A549 (cell line): ENCODE data around the gene ZHX3. TPM values are rescaled to one million over a fixed set of nuclear protein-coding genes. Genes with fewer than 3 reads are reported as not detected.

Source experiments
- ATAC-seq, 2 experiments: fragments of 200-7000 bp in 1 of 2; fragments of >200 bp in 1 of 2; cut with Nextera tagmentation in 1 of 2; cut with Tn5 transposase in 1 of 2; 3 replicates each; pipeline versions ENCODE4 v1.8.0 to v1.9.1; 2018 to 2020; ENCODE audit warnings: mild to moderate bottlenecking in 1 of 2, moderate library complexity in 1 of 2
- CTCF ChIA-PET: fragments of 300-600 bp; sonication (Branson Sonifier 250); formaldehyde crosslinking; extraction: SDS; loops from one replicate; lab custom pipeline; 2021; ENCODE audit warnings: antibody characterized with exemption, inconsistent platforms; lab: Yijun Ruan, JAX
- POLR2A ChIA-PET: fragments of 350-600 bp; formaldehyde crosslinking; extraction: SDS; loops from one replicate; lab custom pipeline; 2021; ENCODE audit warnings: antibody characterized with exemption, inconsistent platforms; lab: Yijun Ruan, JAX
- DNase-seq, 2 experiments: peaks; one replicate each; pipeline versions ENCODE4 v3.0.0 to v3.0.0-alpha.2; 2011 to 2016; ENCODE audit warnings: low read depth in 1 of 2, low spot score in 1 of 2
- FAIRE-seq: peaks from 2 replicates; lab custom pipeline; 2011; peaks lifted over from hg19 to GRCh38; lab: Jason Lieb, UNC
- H3K27ac ChIP-seq, 2 experiments: fragments of >200 bp; sonication (Bioruptor Twin); formaldehyde crosslinking; 3 replicates each; pipeline ENCODE4 v1.5.1; 2016 to 2017
- H3K4me1 ChIP-seq: fragments of >200 bp; sonication (Bioruptor Twin); formaldehyde crosslinking; 3 replicates; pipeline ENCODE4 v1.6.1; 2016
- H3K4me2 ChIP-seq: fragments of >200 bp; sonication (Bioruptor Twin); formaldehyde crosslinking; 3 replicates; pipeline ENCODE4 v1.6.1; 2016
- H3K4me3 ChIP-seq: fragments of >200 bp; sonication (Bioruptor Twin); formaldehyde crosslinking; 3 replicates; pipeline ENCODE4 v1.5.1; 2016
- H3K9me3 ChIP-seq: fragments of >200 bp; sonication (Bioruptor Twin); formaldehyde crosslinking; 3 replicates; pipeline ENCODE4 v1.6.1; 2016
- CBX8 ChIP-seq: fragments of 200-600 bp; sonication (generic); IDR thresholded peaks from 2 replicates; pipeline ENCODE4 v1.6.1; 2016
- CEBPB ChIP-seq, 2 experiments: fragments of >200 bp in 1 of 2; sonication (Bioruptor Twin) in 1 of 2; formaldehyde crosslinking in 1 of 2; IDR thresholded peaks; 2 replicates each; pipeline ENCODE4 v1.6.1; 2012 to 2016
- EP300 ChIP-seq, 2 experiments: fragments of >200 bp; sonication (Bioruptor Twin); formaldehyde crosslinking; IDR thresholded peaks; 2 replicates in 1 of 2; 3 replicates in 1 of 2; pipeline ENCODE4 v1.6.1; 2016 to 2017
- FOSB ChIP-seq: fragments of 250-450 bp; sonication (Bioruptor Pico); IDR thresholded peaks from 2 replicates; pipeline ENCODE4 v1.5.0; 2020; ENCODE audit warnings: mild to moderate bottlenecking, moderate library complexity
- FOSL2 ChIP-seq, 2 experiments: fragments of 450-650 bp in 1 of 2; fragments of >200 bp in 1 of 2; sonication (Bioruptor Twin) in 1 of 2; formaldehyde crosslinking; IDR thresholded peaks; 2 replicates each; pipeline versions ENCODE4 v1.5.0 to v1.6.1; 2016 to 2020; ENCODE audit warnings: mild to moderate bottlenecking in 1 of 2, moderate library complexity in 1 of 2
- HDAC2 ChIP-seq: fragments of 200-600 bp; sonication (generic); IDR thresholded peaks from 2 replicates; pipeline ENCODE4 v1.6.1; 2016
- HOXB5 ChIP-seq: fragments of 250-450 bp; sonication (Bioruptor Pico); IDR thresholded peaks from 2 replicates; pipeline ENCODE4 v1.5.0; 2020; ENCODE audit warnings: mild to moderate bottlenecking, moderate library complexity
- JUN ChIP-seq, 2 experiments: fragments of >200 bp; sonication (Bioruptor Twin); formaldehyde crosslinking; IDR thresholded peaks; 2 replicates in 1 of 2; 3 replicates in 1 of 2; pipeline ENCODE4 v1.6.1; 2016 to 2017
- NPAS2 ChIP-seq: fragments of 250-450 bp; sonication (Bioruptor Pico); IDR thresholded peaks from 2 replicates; pipeline ENCODE4 v1.8.0; 2022; ENCODE audit warnings: mild to moderate bottlenecking, moderate library complexity, borderline replicate concordance
- NR3C1 ChIP-seq: fragments of >200 bp; sonication (Bioruptor Twin); formaldehyde crosslinking; IDR thresholded peaks from 3 replicates; pipeline ENCODE4 v1.6.1; 2017
- POLR2AphosphoS2 ChIP-seq: conservative IDR thresholded peaks from 2 replicates; pipeline ENCODE4 v1.6.1; 2012; ENCODE audit warnings: low read length, improper control_type of control experiment, inconsistent platforms
- RCOR1 ChIP-seq: fragments of 150-350 bp; IDR thresholded peaks from 2 replicates; pipeline ENCODE4 v1.6.1; 2014; ENCODE audit warnings: antibody characterized with exemption, low read length, low read depth
- SMC3 ChIP-seq: fragments of >200 bp; sonication (Bioruptor Twin); formaldehyde crosslinking; IDR thresholded peaks from 3 replicates; pipeline ENCODE4 v1.6.1; 2018; ENCODE audit warnings: inconsistent platforms
- SREBF2 ChIP-seq: fragments of 450-650 bp; IDR thresholded peaks from 2 replicates; pipeline ENCODE4 v1.6.1; 2014; ENCODE audit warnings: mild to moderate bottlenecking, moderate library complexity
- TP53 ChIP-seq: fragments of 250-450 bp; sonication (Bioruptor Pico); IDR thresholded peaks from 2 replicates; pipeline ENCODE4 v1.5.0; 2021; ENCODE audit warnings: mild to moderate bottlenecking, moderate library complexity
- WGBS: methylation state at CpG from one replicate; pipeline ENCODE4 v1.1.6; 2017; ENCODE audit errors: missing lambda C conversion rate; 5-methylcytosine and 5-hydroxymethylcytosine counted together
- polyA plus RNA-seq, 4 experiments: library from polyadenylated mRNA; depleted of rRNA in 3 of 4; stranded (reverse); fragments of >200 nt; fragmentation: RNase III in 1 of 4; extraction: RNeasy Plus Mini Kit Qiagen cat#74134 plus additional on column Dnase treatment in 1 of 4; gene quantifications; 2 replicates in 3 of 4; 3 replicates in 1 of 4; pipeline ENCODE4 v1.2.3, GENCODE V29; 2011 to 2017
- TF ChIP-seq, protein P1 (sequence below): fragments of 200-600 bp; sonication (generic); IDR thresholded peaks from 2 replicates; pipeline ENCODE4 v1.6.1; 2016; ENCODE audit warnings: antibody characterized with exemption, mild to moderate bottlenecking, moderate library complexity
- TF ChIP-seq, protein P2 (sequence below): fragments of >200 bp; sonication (Bioruptor Twin); formaldehyde crosslinking; IDR thresholded peaks from 3 replicates; pipeline ENCODE4 v1.5.1; 2016
- TF ChIP-seq, protein P3 (sequence below): IDR thresholded peaks from 2 replicates; pipeline ENCODE4 v1.6.1; 2012
- TF ChIP-seq, protein P4 (sequence below): fragments of 250-450 bp; sonication (Bioruptor Pico); IDR thresholded peaks from 2 replicates; pipeline ENCODE4 v1.5.0; 2020; ENCODE audit warnings: low read depth, mild to moderate bottlenecking, moderate library complexity

ZHX3 gene
- polyA plus RNA-seq, 2 of the 4 experiments (the other 2 are of a cell fraction) = 3.6 to 4.1 TPM

DNA sequence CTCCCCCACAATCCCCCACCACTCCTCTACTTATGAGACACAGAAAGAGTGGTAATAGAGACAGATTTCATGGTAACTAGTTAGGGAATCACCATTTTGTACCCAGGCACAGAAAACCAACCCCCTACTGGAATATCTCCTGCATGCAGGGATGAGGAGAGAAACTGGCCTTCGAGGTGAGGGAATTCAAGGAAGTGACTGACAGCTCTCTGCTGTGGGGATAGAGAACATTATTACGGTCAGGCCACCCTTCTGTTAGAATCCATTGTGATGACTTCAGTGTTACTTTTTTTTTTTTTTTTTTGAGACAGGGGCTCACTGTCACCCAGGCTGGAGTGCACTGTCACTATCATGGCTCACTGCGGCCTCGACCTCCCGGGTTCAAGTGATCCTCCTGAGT is 9.6 kb upstream of the ZHX3 start:
- no peak for FAIRE-seq
- POLR2A ChIA-PET = no interaction called here
- 88% methylated on average over 5 of the region's 5 CpGs for WGBS
- Histone ChIP-seq H3K4me1 (peaks cover 15% of the 10 kb centered on the region), H3K9me3 (no peaks in the 10 kb centered on the region), H3K4me3 (no peak overlapping the region), H3K27ac (no peak overlapping the region), H3K4me2 (no peak overlapping the region)
- TF ChIP-seq CBX8 (no peak), RCOR1 (no peak), EP300 (IDR thresholded peaks at IDR 0.05) (no peak), CEBPB (IDR thresholded peaks at IDR 0.05) (no peak)
- DNase-seq = no peak
- CTCF ChIA-PET = interaction anchor here (0.7 to 4.1 kb wide), 3 partner anchors 13 to 178 kb away, joined by 4 to 21 read pairs (median 12); partner anchors contain the start of gene LPIN3
- no peak for ATAC-seq

DNA sequence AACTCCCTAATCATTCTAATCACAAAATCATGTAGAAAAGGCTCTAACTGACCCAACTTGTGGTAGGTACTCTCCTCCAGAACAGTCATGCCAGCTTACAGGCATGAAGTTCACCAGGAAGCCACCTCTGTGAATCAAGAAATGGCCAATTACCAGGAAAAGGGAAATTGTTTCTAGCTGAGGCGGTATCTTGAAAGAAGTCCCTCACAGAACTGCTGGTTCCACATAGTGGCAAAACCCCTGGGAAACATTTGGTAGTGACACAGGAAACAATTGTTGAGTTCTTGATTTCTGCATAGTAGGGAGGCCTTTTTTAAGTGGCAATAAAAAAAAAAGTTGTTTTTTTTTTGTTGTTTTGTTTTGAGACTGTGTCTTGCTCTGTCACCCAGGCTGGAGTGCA is 3.4 kb upstream of the ZHX3 start:
- CTCF ChIA-PET = interaction anchor here (2.1 to 4.5 kb wide), 3 partner anchors 19 to 186 kb away, joined by 7 to 31 read pairs (median 12); partner anchors contain the start of gene LPIN3
- WGBS = 95% methylated on average over 1 of the region's 1 CpG
- H3K9me3 ChIP-seq = no peaks in the 10 kb centered on the region
- TF ChIP-seq, protein P1, sequence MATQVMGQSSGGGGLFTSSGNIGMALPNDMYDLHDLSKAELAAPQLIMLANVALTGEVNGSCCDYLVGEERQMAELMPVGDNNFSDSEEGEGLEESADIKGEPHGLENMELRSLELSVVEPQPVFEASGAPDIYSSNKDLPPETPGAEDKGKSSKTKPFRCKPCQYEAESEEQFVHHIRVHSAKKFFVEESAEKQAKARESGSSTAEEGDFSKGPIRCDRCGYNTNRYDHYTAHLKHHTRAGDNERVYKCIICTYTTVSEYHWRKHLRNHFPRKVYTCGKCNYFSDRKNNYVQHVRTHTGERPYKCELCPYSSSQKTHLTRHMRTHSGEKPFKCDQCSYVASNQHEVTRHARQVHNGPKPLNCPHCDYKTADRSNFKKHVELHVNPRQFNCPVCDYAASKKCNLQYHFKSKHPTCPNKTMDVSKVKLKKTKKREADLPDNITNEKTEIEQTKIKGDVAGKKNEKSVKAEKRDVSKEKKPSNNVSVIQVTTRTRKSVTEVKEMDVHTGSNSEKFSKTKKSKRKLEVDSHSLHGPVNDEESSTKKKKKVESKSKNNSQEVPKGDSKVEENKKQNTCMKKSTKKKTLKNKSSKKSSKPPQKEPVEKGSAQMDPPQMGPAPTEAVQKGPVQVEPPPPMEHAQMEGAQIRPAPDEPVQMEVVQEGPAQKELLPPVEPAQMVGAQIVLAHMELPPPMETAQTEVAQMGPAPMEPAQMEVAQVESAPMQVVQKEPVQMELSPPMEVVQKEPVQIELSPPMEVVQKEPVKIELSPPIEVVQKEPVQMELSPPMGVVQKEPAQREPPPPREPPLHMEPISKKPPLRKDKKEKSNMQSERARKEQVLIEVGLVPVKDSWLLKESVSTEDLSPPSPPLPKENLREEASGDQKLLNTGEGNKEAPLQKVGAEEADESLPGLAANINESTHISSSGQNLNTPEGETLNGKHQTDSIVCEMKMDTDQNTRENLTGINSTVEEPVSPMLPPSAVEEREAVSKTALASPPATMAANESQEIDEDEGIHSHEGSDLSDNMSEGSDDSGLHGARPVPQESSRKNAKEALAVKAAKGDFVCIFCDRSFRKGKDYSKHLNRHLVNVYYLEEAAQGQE = no peak
- TF ChIP-seq SREBF2 (no peak), NR3C1 (no peak), SMC3 (no peak), NPAS2 (CRISPR knock-in tag) (no peak), HOXB5 (CRISPR knock-in tag) (no peak), FOSB (CRISPR knock-in tag) (no peak), HDAC2 (no peak), FOSL2 (IDR thresholded peaks at IDR 0.05) (no peak), FOSL2 (CRISPR knock-in tag; IDR thresholded peaks at IDR 0.05) (no peak), JUN (IDR thresholded peaks at IDR 0.05) (no peak), TP53 (CRISPR knock-in tag) (no peak), POLR2AphosphoS2 (no peak)
- TF ChIP-seq, protein P2, sequence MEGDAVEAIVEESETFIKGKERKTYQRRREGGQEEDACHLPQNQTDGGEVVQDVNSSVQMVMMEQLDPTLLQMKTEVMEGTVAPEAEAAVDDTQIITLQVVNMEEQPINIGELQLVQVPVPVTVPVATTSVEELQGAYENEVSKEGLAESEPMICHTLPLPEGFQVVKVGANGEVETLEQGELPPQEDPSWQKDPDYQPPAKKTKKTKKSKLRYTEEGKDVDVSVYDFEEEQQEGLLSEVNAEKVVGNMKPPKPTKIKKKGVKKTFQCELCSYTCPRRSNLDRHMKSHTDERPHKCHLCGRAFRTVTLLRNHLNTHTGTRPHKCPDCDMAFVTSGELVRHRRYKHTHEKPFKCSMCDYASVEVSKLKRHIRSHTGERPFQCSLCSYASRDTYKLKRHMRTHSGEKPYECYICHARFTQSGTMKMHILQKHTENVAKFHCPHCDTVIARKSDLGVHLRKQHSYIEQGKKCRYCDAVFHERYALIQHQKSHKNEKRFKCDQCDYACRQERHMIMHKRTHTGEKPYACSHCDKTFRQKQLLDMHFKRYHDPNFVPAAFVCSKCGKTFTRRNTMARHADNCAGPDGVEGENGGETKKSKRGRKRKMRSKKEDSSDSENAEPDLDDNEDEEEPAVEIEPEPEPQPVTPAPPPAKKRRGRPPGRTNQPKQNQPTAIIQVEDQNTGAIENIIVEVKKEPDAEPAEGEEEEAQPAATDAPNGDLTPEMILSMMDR = no peak
- TF ChIP-seq, protein P3, sequence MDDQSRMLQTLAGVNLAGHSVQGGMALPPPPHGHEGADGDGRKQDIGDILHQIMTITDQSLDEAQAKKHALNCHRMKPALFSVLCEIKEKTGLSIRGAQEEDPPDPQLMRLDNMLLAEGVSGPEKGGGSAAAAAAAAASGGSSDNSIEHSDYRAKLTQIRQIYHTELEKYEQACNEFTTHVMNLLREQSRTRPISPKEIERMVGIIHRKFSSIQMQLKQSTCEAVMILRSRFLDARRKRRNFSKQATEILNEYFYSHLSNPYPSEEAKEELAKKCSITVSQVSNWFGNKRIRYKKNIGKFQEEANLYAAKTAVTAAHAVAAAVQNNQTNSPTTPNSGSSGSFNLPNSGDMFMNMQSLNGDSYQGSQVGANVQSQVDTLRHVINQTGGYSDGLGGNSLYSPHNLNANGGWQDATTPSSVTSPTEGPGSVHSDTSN = no peak
- TF ChIP-seq, protein P4, sequence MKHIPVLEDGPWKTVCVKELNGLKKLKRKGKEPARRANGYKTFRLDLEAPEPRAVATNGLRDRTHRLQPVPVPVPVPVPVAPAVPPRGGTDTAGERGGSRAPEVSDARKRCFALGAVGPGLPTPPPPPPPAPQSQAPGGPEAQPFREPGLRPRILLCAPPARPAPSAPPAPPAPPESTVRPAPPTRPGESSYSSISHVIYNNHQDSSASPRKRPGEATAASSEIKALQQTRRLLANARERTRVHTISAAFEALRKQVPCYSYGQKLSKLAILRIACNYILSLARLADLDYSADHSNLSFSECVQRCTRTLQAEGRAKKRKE (CRISPR knock-in tag) = no peak
- TF ChIP-seq, all 56 proteins: peak for 0
- Histone ChIP-seq H3K4me3 (no peak overlapping the region), H3K27ac (no peak overlapping the region; a peak in 1 of 6 replicates), H3K4me1 (peaks cover 18% of the 10 kb centered on the region; the same call in 2 of the 3 replicates), H3K4me2 (no peak overlapping the region)
- FAIRE-seq (no peak), DNase-seq (no peak), ATAC-seq (no peak)
- POLR2A ChIA-PET = no interaction called here
